ENCODE measurements around the gene SDK2.

- TF ChIP-seq CHD1 (IDR thresholded peaks at IDR 0.05; ENCODE audit: low read depth, low read length) (no peak), POLR2AphosphoS5 (IDR thresholded peaks at IDR 0.05; ENCODE audit: low read depth, low read length) (no peak), CEBPB (IDR thresholded peaks at IDR 0.05; ENCODE audit: low read depth, low read length) (no peak), CTCF (IDR thresholded peaks at IDR 0.05; ENCODE audit: control extremely low read depth in 1 of 3, insufficient read depth in 1 of 3, low read depth in 1 of 3, low read length in 3 of 3) (no peak)
Observed at GRCh38 chr17:73359352-73359751, 284.9 kb downstream of the SDK2 start.
